OCI-LY1 (cell line): ENCODE results near the gene LRCH4.

Experiments used
- H2AFZ ChIP-seq: fragments of 200-600 bp; sonication (generic), shearing (Covaris generic); 2 replicates; pipeline ENCODE4 v1.6.0; 2014; ENCODE audit warnings: antibody characterized with exemption, mild to moderate bottlenecking, low read length
- H3F3A ChIP-seq: fragments of 200-600 bp; sonication (generic), shearing (Covaris generic); 2 replicates; pipeline ENCODE4 v1.6.0; 2014; ENCODE audit warnings: mild to moderate bottlenecking, antibody characterized with exemption, low read length, moderate library complexity; ENCODE audit not compliant: insufficient read depth
- H3K27ac ChIP-seq: fragments of 200-600 bp; sonication (generic); 2 replicates; pipeline ENCODE4 v1.5.1; 2014; ENCODE audit warnings: low read length, mixed run types, mild to moderate bottlenecking, low read depth; ENCODE audit not compliant: poor library complexity, severe bottlenecking
- H3K27me3 ChIP-seq: fragments of 200-600 bp; sonication (generic); 2 replicates; pipeline ENCODE4 v1.6.0; 2014; ENCODE audit warnings: antibody characterized with exemption, mild to moderate bottlenecking, low read length, moderate library complexity; ENCODE audit not compliant: insufficient read depth
- H3K36me3 ChIP-seq: fragments of 200-600 bp; sonication (generic); 2 replicates; pipeline ENCODE4 v1.6.1; 2014; ENCODE audit warnings: mild to moderate bottlenecking, antibody characterized with exemption, low read length, moderate library complexity, mixed read lengths; ENCODE audit not compliant: insufficient read depth
- H3K4me1 ChIP-seq: fragments of 200-600 bp; sonication (generic); 2 replicates; pipeline ENCODE4 v1.5.1; 2014; ENCODE audit warnings: mild to moderate bottlenecking, low read length, moderate library complexity; ENCODE audit not compliant: insufficient read depth, severe bottlenecking
- H3K4me2 ChIP-seq: fragments of 200-600 bp; sonication (generic), shearing (Covaris generic); 2 replicates; pipeline ENCODE4 v1.6.1; 2014; ENCODE audit warnings: low read length
- H3K4me3 ChIP-seq: fragments of 200-600 bp; sonication (generic); 2 replicates; pipeline ENCODE4 v1.5.1; 2014; ENCODE audit warnings: low read length, low read depth, mild to moderate bottlenecking, mixed read lengths; ENCODE audit not compliant: poor library complexity, severe bottlenecking
- H3K79me2 ChIP-seq: fragments of 200-600 bp; shearing (Covaris generic); 2 replicates; pipeline ENCODE4 v1.6.1; 2016; ENCODE audit warnings: mixed run types, low read length, mixed read lengths; ENCODE audit not compliant: insufficient read depth
- H3K9ac ChIP-seq: fragments of 200-600 bp; sonication (generic), shearing (Covaris generic); 2 replicates; pipeline ENCODE4 v1.6.1; 2014; ENCODE audit warnings: mild to moderate bottlenecking, low read length, mixed read lengths
- H3K9me2 ChIP-seq: fragments of 200-600 bp; sonication (generic), shearing (Covaris generic); 2 replicates; pipeline ENCODE4 v1.6.1; 2014; ENCODE audit warnings: low read depth, mild to moderate bottlenecking, low read length, mixed read lengths
- H3K9me3 ChIP-seq: fragments of 200-600 bp; shearing (Covaris generic); 2 replicates; pipeline ENCODE4 v1.6.1; 2014; ENCODE audit warnings: low read length, mixed read lengths
- H4K20me1 ChIP-seq: fragments of 200-600 bp; sonication (generic), shearing (Covaris generic); 2 replicates; pipeline ENCODE4 v1.6.0; 2016; ENCODE audit warnings: mild to moderate bottlenecking, low read length; ENCODE audit not compliant: insufficient read depth
- CTCF ChIP-seq: fragments of 200-600 bp; sonication (generic), shearing (Covaris generic); IDR thresholded peaks from 2 replicates; pipeline ENCODE4 v1.5.1; 2017; ENCODE audit warnings: mild to moderate bottlenecking, antibody characterized with exemption, low read length, moderate library complexity, mixed read lengths
- EZH2 ChIP-seq: fragments of 200-600 bp; sonication (generic), shearing (Covaris generic); IDR thresholded peaks from 2 replicates; pipeline ENCODE4 v1.8.0; 2017; ENCODE audit warnings: borderline replicate concordance, mixed run types, mild to moderate bottlenecking, antibody characterized with exemption, low read length, moderate library complexity, mixed read lengths

The LRCH4 gene

GRCh38 chr7:100588438-100588837, 2.5 kb upstream of the LRCH4 start:
- TF ChIP-seq CTCF (peak; percentile 67), EZH2 (no peak)
- Histone ChIP-seq H2AFZ (no peak overlapping the region), H4K20me1 (no peaks in the 10 kb centered on the region), H3F3A (no peaks in the 10 kb centered on the region), H3K9me3 (no peaks in the 10 kb centered on the region), H3K9ac (no peak overlapping the region), H3K4me2 (no peak overlapping the region), H3K4me3 (no peak overlapping the region), H3K27me3 (peaks cover 4% of the 10 kb centered on the region; the same call in 1 of the 2 replicates), H3K36me3 (no peaks in the 10 kb centered on the region; the same call in 1 of the 2 replicates), H3K27ac (no peak overlapping the region), H3K79me2 (no peaks in the 10 kb centered on the region), H3K4me1 (peaks cover 25% of the 10 kb centered on the region), H3K9me2 (no peaks in the 10 kb centered on the region)

- Histone ChIP-seq H3K4me3 (peak within 1 kb of the TSS; percentile 75), H2AFZ (no peak within 1 kb of the TSS), H3K4me1 (peaks cover 32% of the 10 kb centered on the region), H3K79me2 (no peaks in the 10 kb centered on the region), H4K20me1 (no peaks in the 10 kb centered on the region), H3K36me3 (peaks cover 18% of the 10 kb centered on the region), H3K9ac (peak within 1 kb of the TSS; percentile 86), H3K27ac (peak within 1 kb of the TSS; percentile 92), H3K27me3 (no peaks in the 10 kb centered on the region; the same call in 1 of the 2 replicates), H3K9me3 (no peaks in the 10 kb centered on the region), H3K4me2 (peak within 1 kb of the TSS; percentile 84), H3K9me2 (no peaks in the 10 kb centered on the region), H3F3A (no peaks in the 10 kb centered on the region)
- TF ChIP-seq EZH2 (no peak), CTCF (no peak)
Observed at GRCh38 chr7:100586266-100587025, 517 bp upstream of the LRCH4 start, which contains the start of gene FBXO24. Gene FBXO24, plus strand, starts transcription at chr7:100586328. Its CDS starts 298 bp downstream, at chr7:100586626.

GRCh38 chr7:100584683-100585510, 1.0 kb downstream of the LRCH4 start:
- TF ChIP-seq EZH2 (no peak), CTCF (no peak)
- peak overlapping the region; percentile 75 for H3K4me3 ChIP-seq
- H3K36me3 ChIP-seq, result peaks cover 33% of the 10 kb centered on the region
- H3K79me2 ChIP-seq, result no peaks in the 10 kb centered on the region
- H3K9me3 ChIP-seq, result no peaks in the 10 kb centered on the region
- peak overlapping the region; percentile 92 for H3K27ac ChIP-seq
- H3F3A ChIP-seq, result no peaks in the 10 kb centered on the region
- peak overlapping the region; percentile 84 for H3K4me2 ChIP-seq
- no peaks in the 10 kb centered on the region for H4K20me1 ChIP-seq
- peak overlapping the region; percentile 86 for H3K9ac ChIP-seq
- H2AFZ ChIP-seq, result no peak overlapping the region
- H3K9me2 ChIP-seq, result no peaks in the 10 kb centered on the region
- H3K4me1 ChIP-seq, result peaks cover 32% of the 10 kb centered on the region
- H3K27me3 ChIP-seq, result no peaks in the 10 kb centered on the region
